HL-60 (cell line): ENCODE results near the gene EXOC1L.

Experiments
- DNase-seq, 2 experiments: peaks; one replicate each; pipeline ENCODE4 v3.0.0-alpha.2; 2010 to 2020; ENCODE audit warnings: low read depth in 1 of 2, low spot score in 1 of 2
- H3K27ac ChIP-seq: fragments of 250-450 bp; sonication (Bioruptor Pico); replicated peaks from 2 replicates; pipeline ENCODE4 v1.5.1; 2020; ENCODE audit warnings: mild to moderate bottlenecking, moderate library complexity
- H3K27me3 ChIP-seq: fragments of 250-450 bp; sonication (Bioruptor Pico); 2 replicates; pipeline ENCODE4 v1.5.1; 2021; ENCODE audit warnings: mild to moderate bottlenecking, moderate library complexity; ENCODE audit not compliant: insufficient read depth, poor library complexity, severe bottlenecking
- H3K4me3 ChIP-seq: replicated peaks from 2 replicates; pipeline ENCODE4 v1.5.1; 2011; ENCODE audit warnings: mild to moderate bottlenecking, control low read depth, low read length; ENCODE audit not compliant: insufficient read depth
- GABPA ChIP-seq: IDR thresholded peaks from 2 replicates; pipeline ENCODE4 v1.6.1; 2012; ENCODE audit warnings: low read depth
- POLR2AphosphoS5 ChIP-seq: IDR thresholded peaks from 2 replicates; pipeline ENCODE4 v1.6.1; 2012; ENCODE audit warnings: low read depth
- SPI1 ChIP-seq: IDR thresholded peaks from 2 replicates; pipeline ENCODE4 v1.6.1; 2012; ENCODE audit warnings: low read depth, mild to moderate bottlenecking, borderline replicate concordance
- TF ChIP-seq, protein P1 (sequence below): IDR thresholded peaks from one replicate; pipeline ENCODE4 v1.5.1; 2011; ENCODE audit warnings: low read length, control low read depth, inconsistent platforms; ENCODE audit not compliant: insufficient read depth
- TF ChIP-seq, protein P2 (sequence below): IDR thresholded peaks from 2 replicates; pipeline ENCODE4 v1.6.1; 2012; ENCODE audit warnings: low read depth; ENCODE audit not compliant: insufficient replicate concordance

EXOC1L gene

DNA sequence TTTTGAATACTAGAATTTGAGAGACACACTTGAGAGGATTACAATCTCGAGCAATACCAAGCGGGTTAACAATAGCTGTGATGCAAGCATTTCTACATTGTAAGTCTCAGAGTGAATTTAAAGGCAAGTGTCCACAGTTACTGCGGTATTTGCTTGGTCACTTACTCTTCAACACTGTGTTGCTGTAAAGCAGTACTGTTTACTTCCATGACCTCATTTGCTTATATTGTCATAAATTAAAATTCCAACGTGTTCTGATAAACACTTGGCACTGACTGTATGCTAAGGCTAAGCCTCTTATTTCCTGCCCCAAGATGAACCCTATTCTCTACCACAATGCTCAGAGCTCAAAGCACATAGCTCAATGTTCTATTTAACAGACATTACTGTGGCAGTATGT is 11.1 kb downstream of the EXOC1L start:
- TF ChIP-seq SPI1 (no peak), POLR2AphosphoS5 (no peak), GABPA (no peak)
- TF ChIP-seq, protein P1, sequence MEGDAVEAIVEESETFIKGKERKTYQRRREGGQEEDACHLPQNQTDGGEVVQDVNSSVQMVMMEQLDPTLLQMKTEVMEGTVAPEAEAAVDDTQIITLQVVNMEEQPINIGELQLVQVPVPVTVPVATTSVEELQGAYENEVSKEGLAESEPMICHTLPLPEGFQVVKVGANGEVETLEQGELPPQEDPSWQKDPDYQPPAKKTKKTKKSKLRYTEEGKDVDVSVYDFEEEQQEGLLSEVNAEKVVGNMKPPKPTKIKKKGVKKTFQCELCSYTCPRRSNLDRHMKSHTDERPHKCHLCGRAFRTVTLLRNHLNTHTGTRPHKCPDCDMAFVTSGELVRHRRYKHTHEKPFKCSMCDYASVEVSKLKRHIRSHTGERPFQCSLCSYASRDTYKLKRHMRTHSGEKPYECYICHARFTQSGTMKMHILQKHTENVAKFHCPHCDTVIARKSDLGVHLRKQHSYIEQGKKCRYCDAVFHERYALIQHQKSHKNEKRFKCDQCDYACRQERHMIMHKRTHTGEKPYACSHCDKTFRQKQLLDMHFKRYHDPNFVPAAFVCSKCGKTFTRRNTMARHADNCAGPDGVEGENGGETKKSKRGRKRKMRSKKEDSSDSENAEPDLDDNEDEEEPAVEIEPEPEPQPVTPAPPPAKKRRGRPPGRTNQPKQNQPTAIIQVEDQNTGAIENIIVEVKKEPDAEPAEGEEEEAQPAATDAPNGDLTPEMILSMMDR: no peak
- TF ChIP-seq, protein P2, sequence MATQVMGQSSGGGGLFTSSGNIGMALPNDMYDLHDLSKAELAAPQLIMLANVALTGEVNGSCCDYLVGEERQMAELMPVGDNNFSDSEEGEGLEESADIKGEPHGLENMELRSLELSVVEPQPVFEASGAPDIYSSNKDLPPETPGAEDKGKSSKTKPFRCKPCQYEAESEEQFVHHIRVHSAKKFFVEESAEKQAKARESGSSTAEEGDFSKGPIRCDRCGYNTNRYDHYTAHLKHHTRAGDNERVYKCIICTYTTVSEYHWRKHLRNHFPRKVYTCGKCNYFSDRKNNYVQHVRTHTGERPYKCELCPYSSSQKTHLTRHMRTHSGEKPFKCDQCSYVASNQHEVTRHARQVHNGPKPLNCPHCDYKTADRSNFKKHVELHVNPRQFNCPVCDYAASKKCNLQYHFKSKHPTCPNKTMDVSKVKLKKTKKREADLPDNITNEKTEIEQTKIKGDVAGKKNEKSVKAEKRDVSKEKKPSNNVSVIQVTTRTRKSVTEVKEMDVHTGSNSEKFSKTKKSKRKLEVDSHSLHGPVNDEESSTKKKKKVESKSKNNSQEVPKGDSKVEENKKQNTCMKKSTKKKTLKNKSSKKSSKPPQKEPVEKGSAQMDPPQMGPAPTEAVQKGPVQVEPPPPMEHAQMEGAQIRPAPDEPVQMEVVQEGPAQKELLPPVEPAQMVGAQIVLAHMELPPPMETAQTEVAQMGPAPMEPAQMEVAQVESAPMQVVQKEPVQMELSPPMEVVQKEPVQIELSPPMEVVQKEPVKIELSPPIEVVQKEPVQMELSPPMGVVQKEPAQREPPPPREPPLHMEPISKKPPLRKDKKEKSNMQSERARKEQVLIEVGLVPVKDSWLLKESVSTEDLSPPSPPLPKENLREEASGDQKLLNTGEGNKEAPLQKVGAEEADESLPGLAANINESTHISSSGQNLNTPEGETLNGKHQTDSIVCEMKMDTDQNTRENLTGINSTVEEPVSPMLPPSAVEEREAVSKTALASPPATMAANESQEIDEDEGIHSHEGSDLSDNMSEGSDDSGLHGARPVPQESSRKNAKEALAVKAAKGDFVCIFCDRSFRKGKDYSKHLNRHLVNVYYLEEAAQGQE: no peak
- Histone ChIP-seq H3K27ac (no peak overlapping the region), H3K4me3 (no peak overlapping the region), H3K27me3 (no peaks in the 10 kb centered on the region)
- no peak for DNase-seq

DNA sequence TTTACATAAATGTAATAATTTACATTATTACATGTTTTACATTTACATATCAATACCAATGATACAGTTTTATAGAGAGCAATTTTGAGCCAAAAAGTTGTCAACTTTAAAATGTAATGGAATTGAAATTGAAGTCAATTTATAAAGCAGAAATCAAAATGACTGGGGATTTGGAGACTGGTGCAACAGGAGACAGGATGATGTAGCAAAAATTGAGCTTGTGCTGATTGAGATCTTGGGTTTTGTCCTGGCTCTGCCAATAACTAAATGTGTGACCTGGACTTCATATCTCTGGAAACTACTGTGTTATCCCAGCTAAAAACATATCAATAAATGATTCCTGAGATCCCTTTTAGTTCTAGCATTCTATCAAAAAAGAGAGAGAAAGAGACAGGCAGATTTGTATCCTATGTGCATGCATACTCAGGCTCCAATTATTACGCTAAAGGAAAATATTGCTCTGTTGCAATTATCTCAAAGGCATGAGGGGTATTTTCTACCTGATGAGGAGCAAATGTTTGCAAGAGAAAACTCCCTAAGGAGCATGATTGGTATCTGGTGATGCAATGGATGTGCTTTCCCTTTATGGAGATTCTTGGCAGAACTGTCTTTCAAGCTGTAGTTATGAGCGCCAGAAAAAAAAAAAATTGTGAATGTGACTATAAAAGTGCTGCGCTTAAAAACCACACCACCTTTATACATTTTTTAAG is 14.7 kb downstream of the EXOC1L start:
- H3K27ac ChIP-seq: no peak overlapping the region
- DNase-seq: no peak
- no peaks in the 10 kb centered on the region for H3K27me3 ChIP-seq
- TF ChIP-seq SPI1 (no peak), GABPA (no peak), POLR2AphosphoS5 (no peak)
- TF ChIP-seq, protein P1: no peak
- TF ChIP-seq, protein P2: no peak
- no peak overlapping the region for H3K4me3 ChIP-seq

DNA sequence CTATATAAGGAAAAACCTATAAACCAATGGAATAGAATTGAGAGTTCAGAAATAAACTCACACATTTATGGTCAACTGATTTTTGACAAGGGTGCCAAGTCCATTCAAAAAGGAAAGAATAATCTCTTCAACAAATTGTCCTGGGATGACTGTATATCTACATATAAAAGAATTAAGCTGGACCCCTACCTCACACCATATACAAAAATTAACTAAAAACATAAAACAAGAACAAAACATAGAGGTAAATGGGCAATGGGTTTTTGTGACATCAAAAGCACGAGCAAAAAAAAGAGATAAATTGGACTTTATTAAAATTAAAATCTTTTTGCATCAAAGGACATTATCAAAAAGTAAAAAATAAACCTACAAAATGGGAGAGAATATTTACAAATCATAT is 18.3 kb downstream of the EXOC1L start:
- no peak overlapping the region for H3K4me3 ChIP-seq
- H3K27me3 ChIP-seq: no peaks in the 10 kb centered on the region
- H3K27ac ChIP-seq: no peak overlapping the region
- TF ChIP-seq, protein P1: no peak
- TF ChIP-seq GABPA (no peak), POLR2AphosphoS5 (no peak)
- TF ChIP-seq, protein P2: no peak
- DNase-seq: no peak
